Activated T-cell treated with anti-CD3 and anti-CD28 coated beads, Interleukin-2, amount 50 U/mL, for 48 hours (primary cell): ENCODE data around the gene PAQR5.

ENCODE experiments used
- DNase-seq, 2 experiments: peaks; one replicate each; pipeline ENCODE4 v3.0.0-alpha.2; 2020

Gene PAQR5

GRCh38 chr15:69394556-69395282, 96.0 kb downstream of the PAQR5 start:
- DNase-seq = peak; percentile 92 to 93

GRCh38 chr15:69395460-69395859, 96.7 kb downstream of the PAQR5 start:
- no peak for DNase-seq

- DNase-seq = no peak
Measured at GRCh38 chr15:69395991-69396390, 97.3 kb downstream of the PAQR5 start.

GRCh38 chr15:69398491-69398891, 99.8 kb downstream of the PAQR5 start:
- no peak for DNase-seq

- DNase-seq = peak; percentile 49 to 53
Measured at GRCh38 chr15:69400850-69401249, 102.1 kb downstream of the PAQR5 start.

- DNase-seq = no peak
Measured at GRCh38 chr15:69402816-69403215, 104.1 kb downstream of the PAQR5 start.

- DNase-seq = no peak
Measured at GRCh38 chr15:69403594-69403993, 104.9 kb downstream of the PAQR5 start.

GRCh38 chr15:69405110-69405509, 106.4 kb downstream of the PAQR5 start:
- no peak for DNase-seq

GRCh38 chr15:69407719-69408400, 109.1 kb downstream of the PAQR5 start:
- no peak for DNase-seq

GRCh38 chr15:69408841-69409240, 110.1 kb downstream of the PAQR5 start:
- no peak for DNase-seq

GRCh38 chr15:69410248-69410874, 111.6 kb downstream of the PAQR5 start:
- peak; percentile 41 to 53 for DNase-seq

- DNase-seq = no peak
Measured at GRCh38 chr15:69412274-69412673, 113.6 kb downstream of the PAQR5 start.

GRCh38 chr15:69412701-69413100, 114.0 kb downstream of the PAQR5 start:
- no peak for DNase-seq

- peak; percentile 90 to 93 for DNase-seq
Measured at GRCh38 chr15:69413822-69414700, 115.3 kb downstream of the PAQR5 start, which contains the start of gene KIF23. Gene KIF23 (plus strand): TSS chr15:69414349. CDS start chr15:69414466, 117 bp downstream.

GRCh38 chr15:69414701-69415167, 116.0 kb downstream of the PAQR5 start:
- peak; percentile 44 to 52 for DNase-seq

- no peak for DNase-seq
Measured at GRCh38 chr15:69415381-69415780, 116.7 kb downstream of the PAQR5 start.

- DNase-seq = no peak
Measured at GRCh38 chr15:69417581-69417980, 118.9 kb downstream of the PAQR5 start.

GRCh38 chr15:69421498-69421897, 122.8 kb downstream of the PAQR5 start:
- DNase-seq = no peak

- no peak for DNase-seq
Measured at GRCh38 chr15:69422336-69422895, 123.7 kb downstream of the PAQR5 start.

- no peak for DNase-seq
Measured at GRCh38 chr15:69424001-69424400, 125.3 kb downstream of the PAQR5 start.

- no peak for DNase-seq
Measured at GRCh38 chr15:69424748-69425413, 126.2 kb downstream of the PAQR5 start.

GRCh38 chr15:69433831-69434230, 135.1 kb downstream of the PAQR5 start:
- no peak for DNase-seq
